ENCODE data around the gene AK2.
A peak's percentile ranks its signal among the peaks of the same experiment; 100 is the strongest.
"Not testable (repeated sequence)": the region's sequence is repeated elsewhere in the genome, so short reads cannot be mapped to it uniquely, and the experiment has no call there.

Gene AK2

GRCh38 chr1:33001282-33001681, 35.4 kb downstream of the AK2 start:
- no peak for DNase-seq (ENCODE audit: low read depth in 2 of 2)

- DNase-seq (ENCODE audit: low read depth in 2 of 2) = no peak
Measured at GRCh38 chr1:33000427-33001026, 36.2 kb downstream of the AK2 start.

- DNase-seq (ENCODE audit: low read depth in 2 of 2) = no peak
Measured at GRCh38 chr1:32998997-32999396, 37.7 kb downstream of the AK2 start.

GRCh38 chr1:32998064-32998463, 38.6 kb downstream of the AK2 start:
- no peak for DNase-seq (ENCODE audit: low read depth in 2 of 2)

GRCh38 chr1:32997381-32997891, 39.2 kb downstream of the AK2 start:
- DNase-seq (ENCODE audit: low read depth in 2 of 2) = no peak

GRCh38 chr1:32993324-32993636, 43.4 kb downstream of the AK2 start:
- not testable (repeated sequence) for DNase-seq (ENCODE audit: low read depth in 2 of 2)

- DNase-seq (ENCODE audit: low read depth in 2 of 2) = peak; percentile 77 to 79
Measured at GRCh38 chr1:32992489-32993323, 44.0 kb downstream of the AK2 start.

- DNase-seq (ENCODE audit: low read depth in 2 of 2) = no peak
Measured at GRCh38 chr1:32991819-32992488, 44.7 kb downstream of the AK2 start.

- DNase-seq (ENCODE audit: low read depth in 2 of 2) = no peak
Measured at GRCh38 chr1:32991386-32991785, 45.3 kb downstream of the AK2 start.

GRCh38 chr1:32990887-32991286, 45.8 kb downstream of the AK2 start:
- no peak for DNase-seq (ENCODE audit: low read depth in 2 of 2)

- DNase-seq (ENCODE audit: low read depth in 2 of 2) = peak; percentile 48 to 66
Measured at GRCh38 chr1:32989160-32990050, 47.3 kb downstream of the AK2 start.

- DNase-seq (ENCODE audit: low read depth in 2 of 2) = no peak
Measured at GRCh38 chr1:32988665-32989064, 48.0 kb downstream of the AK2 start.

GRCh38 chr1:32985226-32985625, 51.5 kb downstream of the AK2 start:
- no peak for DNase-seq (ENCODE audit: low read depth in 2 of 2)

- no peak for DNase-seq (ENCODE audit: low read depth in 2 of 2)
Measured at GRCh38 chr1:32984455-32985171, 52.1 kb downstream of the AK2 start.

GRCh38 chr1:32984090-32984454, 52.6 kb downstream of the AK2 start:
- DNase-seq (ENCODE audit: low read depth in 2 of 2) = no peak

GRCh38 chr1:32983020-32983419, 53.7 kb downstream of the AK2 start:
- no peak for DNase-seq (ENCODE audit: low read depth in 2 of 2)

GRCh38 chr1:32981003-32981901, 55.4 kb downstream of the AK2 start:
- peak; percentile 49 to 61 for DNase-seq (ENCODE audit: low read depth in 2 of 2)

GRCh38 chr1:32980080-32980479, 56.6 kb downstream of the AK2 start:
- no peak for DNase-seq (ENCODE audit: low read depth in 2 of 2)

- DNase-seq (ENCODE audit: low read depth in 2 of 2) = no peak
Measured at GRCh38 chr1:32978854-32979253, 57.8 kb downstream of the AK2 start.

GRCh38 chr1:32977546-32978087, 59.1 kb downstream of the AK2 start:
- DNase-seq (ENCODE audit: low read depth in 2 of 2) = no peak

All from stimulated activated CD8-positive, alpha-beta memory T cell treated with anti-CD3 and anti-CD28 coated beads, Interleukin-15, amount 100 ng/mL, for 48 hours (primary cell).